SK-N-SH (cell line): ENCODE data around the gene TACO1. TPM values are rescaled to one million over a fixed set of nuclear protein-coding genes. Genes with fewer than 3 reads are reported as not detected.
A peak's percentile ranks its signal among the peaks of the same experiment; 100 is the strongest.

Experiments used
- CTCF ChIA-PET: fragments of 300-600, 350-600 bp; formaldehyde crosslinking; extraction: SDS; loops from one replicate; lab custom pipeline; 2021; lab: Yijun Ruan, JAX
- POLR2A ChIA-PET: fragments of 350-600 bp; sonication (Branson Sonifier 250); formaldehyde crosslinking; extraction: SDS; loops from one replicate; lab custom pipeline; 2020; ENCODE audit warnings: antibody characterized with exemption, inconsistent platforms; lab: Yijun Ruan, JAX
- DNase-seq: peaks from one replicate; pipeline ENCODE4 v3.0.0; 2012
- H2AFZ ChIP-seq: fragments of 200-600 bp; sonication (generic); 2 replicates; pipeline ENCODE4 v1.8.1; 2016; ENCODE audit warnings: antibody characterized with exemption, mild to moderate bottlenecking, low read depth
- H3F3A ChIP-seq: fragments of 200-600 bp; sonication (generic); replicated peaks from 2 replicates; pipeline ENCODE3; 2016; ENCODE audit warnings: antibody characterized with exemption, mild to moderate bottlenecking; ENCODE audit not compliant: insufficient read depth
- H3K27ac ChIP-seq, 2 experiments: fragments of 200-500 bp in 1 of 2; fragments of 200-600 bp in 1 of 2; sonication (Bioruptor generic) in 1 of 2; sonication (generic), shearing (Covaris generic) in 1 of 2; 2 replicates each; pipeline versions ENCODE4 v1.5.1 to v1.6.1; 2014 to 2016; ENCODE audit warnings: low read depth in 2 of 2, inconsistent platforms in 1 of 2, low read length in 1 of 2, mild to moderate bottlenecking in 1 of 2, mixed read lengths in 1 of 2
- H3K27me3 ChIP-seq: fragments of 200-600 bp; sonication (generic), shearing (Covaris generic); 2 replicates; pipeline ENCODE4 v1.6.1; 2016; ENCODE audit warnings: mixed run types; ENCODE audit not compliant: insufficient read depth
- H3K36me3 ChIP-seq, 2 experiments: fragments of 200-500 bp in 1 of 2; fragments of 200-600 bp in 1 of 2; sonication (Bioruptor generic) in 1 of 2; sonication (generic) in 1 of 2; replicated peaks in 1 of 2; 2 replicates each; pipeline versions ENCODE3 to v1.5.1; 2014 to 2016; ENCODE audit warnings: low read length in 1 of 2, mild to moderate bottlenecking in 1 of 2; ENCODE audit not compliant: insufficient read depth in 2 of 2, control insufficient read depth in 1 of 2
- H3K4me1 ChIP-seq, 2 experiments: fragments of 200-500 bp in 1 of 2; fragments of 200-600 bp in 1 of 2; sonication (Bioruptor generic) in 1 of 2; sonication (generic), shearing (Covaris generic) in 1 of 2; 2 replicates each; pipeline versions ENCODE4 v1.5.1 to v1.6.1; 2014 to 2016; ENCODE audit warnings: low read depth in 1 of 2, low read length in 1 of 2, mixed run types in 1 of 2; ENCODE audit not compliant: insufficient read depth in 2 of 2, control insufficient read depth in 1 of 2
- H3K4me2 ChIP-seq: fragments of 200-600 bp; sonication (generic), shearing (Covaris generic); 2 replicates; pipeline ENCODE4 v1.6.1; 2017; ENCODE audit warnings: mixed run types
- H3K4me3 ChIP-seq, 2 experiments: fragments of 200-500 bp in 1 of 2; fragments of 200-600 bp in 1 of 2; sonication (Bioruptor generic) in 1 of 2; sonication (generic), shearing (Covaris generic) in 1 of 2; 2 replicates each; pipeline versions ENCODE4 v1.5.1 to v1.8.1; 2014 to 2016; ENCODE audit warnings: low read depth in 2 of 2, inconsistent platforms in 1 of 2, low read length in 1 of 2, mild to moderate bottlenecking in 1 of 2, mixed read lengths in 1 of 2, moderate library complexity in 1 of 2
- H3K79me2 ChIP-seq: fragments of 200-600 bp; sonication (generic); 2 replicates; pipeline ENCODE4 v1.8.1; 2017; ENCODE audit warnings: mild to moderate bottlenecking; ENCODE audit not compliant: insufficient read depth
- H3K9ac ChIP-seq: fragments of 200-600 bp; sonication (generic); 2 replicates; pipeline ENCODE4 v1.6.1; 2017; ENCODE audit warnings: mixed run types
- H3K9me2 ChIP-seq: fragments of 200-600 bp; sonication (generic); 2 replicates; pipeline ENCODE4 v1.6.1; 2017; ENCODE audit warnings: mixed run types
- H3K9me3 ChIP-seq: fragments of 200-600 bp; sonication (generic); 2 replicates; pipeline ENCODE4 v1.6.1; 2017; ENCODE audit warnings: mixed run types, mild to moderate bottlenecking, moderate library complexity
- H4K20me1 ChIP-seq: fragments of 200-600 bp; sonication (generic); 2 replicates; pipeline ENCODE4 v1.6.1; 2017; ENCODE audit warnings: mild to moderate bottlenecking, mixed run types; ENCODE audit not compliant: insufficient read depth
- ELF1 ChIP-seq: IDR thresholded peaks from 2 replicates; pipeline ENCODE4 v1.4.0; 2012
- EP300 ChIP-seq, 2 experiments: IDR thresholded peaks; 2 replicates each; pipeline versions ENCODE4 v1.4.0 to v1.6.1; 2012; ENCODE audit warnings: borderline replicate concordance in 1 of 2, low read depth in 1 of 2, low read length in 1 of 2
- EZH2phosphoT487 ChIP-seq: fragments of 200-600 bp; sonication (generic); IDR thresholded peaks from 2 replicates; pipeline ENCODE4 v1.6.1; 2017; ENCODE audit warnings: low read depth, mixed run types, mild to moderate bottlenecking, antibody characterized with exemption, moderate library complexity, borderline replicate concordance
- FOXJ3 ChIP-seq: sonication (generic); formaldehyde crosslinking; IDR thresholded peaks from 2 replicates; pipeline ENCODE4 v1.5.1; 2020; ENCODE audit warnings: mild to moderate bottlenecking, missing genetic modification reagents
- FOXM1 ChIP-seq: IDR thresholded peaks from 2 replicates; pipeline ENCODE4 v1.4.0; 2012; ENCODE audit warnings: low read depth, mild to moderate bottlenecking
- JUND ChIP-seq: IDR thresholded peaks from 2 replicates; pipeline ENCODE4 v1.4.0; 2012
- MEF2A ChIP-seq: IDR thresholded peaks from 2 replicates; pipeline ENCODE4 v1.4.0; 2012; ENCODE audit warnings: low read depth, borderline replicate concordance
- MXI1 ChIP-seq: IDR thresholded peaks from 2 replicates; pipeline ENCODE4 v1.6.1; 2012; ENCODE audit warnings: mild to moderate bottlenecking, low read depth, low read length, improper control_type of control experiment
- NFIC ChIP-seq: IDR thresholded peaks from 2 replicates; pipeline ENCODE4 v1.4.0; 2012; ENCODE audit warnings: borderline replicate concordance
- NRF1 ChIP-seq: IDR thresholded peaks from 2 replicates; pipeline ENCODE4 v1.6.1; 2012; ENCODE audit warnings: low read depth, mild to moderate bottlenecking, low read length
- RAD21 ChIP-seq: IDR thresholded peaks from 2 replicates; pipeline ENCODE4 v1.6.1; 2012; ENCODE audit warnings: mild to moderate bottlenecking, low read length
- RCOR1 ChIP-seq: fragments of 150-350 bp; IDR thresholded peaks from 2 replicates; pipeline ENCODE4 v1.6.1; 2017; ENCODE audit warnings: antibody characterized with exemption, low read length
- RFX5 ChIP-seq: IDR thresholded peaks from 2 replicates; pipeline ENCODE4 v1.6.1; 2012; ENCODE audit warnings: mild to moderate bottlenecking, improper control_type of control experiment, low read length
- SMC3 ChIP-seq: IDR thresholded peaks from 2 replicates; pipeline ENCODE4 v1.6.1; 2012; ENCODE audit warnings: low read depth, low read length, improper control_type of control experiment
- TAF1 ChIP-seq: IDR thresholded peaks from 2 replicates; pipeline ENCODE4 v1.6.1; 2012; ENCODE audit warnings: low read depth, mild to moderate bottlenecking, low read length, moderate library complexity, borderline replicate concordance
- TEAD4 ChIP-seq: IDR thresholded peaks from 2 replicates; pipeline ENCODE4 v1.4.0; 2012; ENCODE audit warnings: mild to moderate bottlenecking, borderline replicate concordance; ENCODE audit not compliant: insufficient read depth
- YY1 ChIP-seq: IDR thresholded peaks from 2 replicates; pipeline ENCODE4 v1.4.0; 2012; ENCODE audit warnings: low read depth, mild to moderate bottlenecking
- WGBS: methylation state at CpG from one replicate; pipeline ENCODE4 v1.1.6; 2017; ENCODE audit warnings: low lambda C conversion rate; 5-methylcytosine and 5-hydroxymethylcytosine counted together
- polyA plus RNA-seq, 3 experiments: library from polyadenylated mRNA; depleted of rRNA; stranded (reverse); fragments of >200 nt; gene quantifications; 2 replicates each; pipeline ENCODE4 v1.2.3, GENCODE V29; 2012
- TF ChIP-seq, protein P1 (sequence below): IDR thresholded peaks from 2 replicates; pipeline ENCODE4 v1.4.0; 2012; ENCODE audit warnings: low read depth, borderline replicate concordance
- TF ChIP-seq, protein P2 (sequence below): IDR thresholded peaks from 2 replicates; pipeline ENCODE4 v1.4.0; 2012; ENCODE audit warnings: low read depth, borderline replicate concordance

TACO1 gene
- polyA plus RNA-seq, 1 of the 3 experiments (the other 2 are of a cell fraction) = 37.9 TPM

DNA sequence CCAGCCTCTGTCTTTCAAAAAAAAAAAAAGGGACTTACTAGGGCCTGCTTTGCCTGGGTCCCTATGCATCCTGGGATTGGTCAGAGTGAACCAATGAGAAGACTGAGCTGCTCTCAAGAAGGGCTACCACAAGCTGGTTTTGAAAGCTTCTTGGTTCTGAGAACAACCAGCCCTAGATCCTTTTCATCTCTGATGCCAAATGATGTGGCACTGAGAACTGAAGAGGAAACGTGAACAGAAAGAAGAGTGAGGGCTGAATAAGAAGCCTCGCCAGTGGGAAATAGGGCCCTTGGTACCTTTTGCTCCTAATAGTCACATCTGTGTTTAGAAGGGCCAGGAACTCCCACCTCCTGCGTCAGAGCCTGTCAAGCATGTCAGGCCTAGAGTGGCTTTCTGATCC, 10.7 kb downstream of the TACO1 start:
- no peaks in the 10 kb centered on the region for H3K27me3 ChIP-seq
- TF ChIP-seq RFX5 (no peak), SMC3 (no peak), RAD21 (no peak), ELF1 (no peak), TAF1 (no peak), EP300 (IDR thresholded peaks at IDR 0.05; ENCODE audit: borderline replicate concordance in 1 of 2, low read depth in 1 of 2, low read length in 1 of 2) (no peak), NRF1 (no peak), YY1 (no peak), FOXJ3 (no peak), FOXM1 (no peak)
- TF ChIP-seq, protein P1, sequence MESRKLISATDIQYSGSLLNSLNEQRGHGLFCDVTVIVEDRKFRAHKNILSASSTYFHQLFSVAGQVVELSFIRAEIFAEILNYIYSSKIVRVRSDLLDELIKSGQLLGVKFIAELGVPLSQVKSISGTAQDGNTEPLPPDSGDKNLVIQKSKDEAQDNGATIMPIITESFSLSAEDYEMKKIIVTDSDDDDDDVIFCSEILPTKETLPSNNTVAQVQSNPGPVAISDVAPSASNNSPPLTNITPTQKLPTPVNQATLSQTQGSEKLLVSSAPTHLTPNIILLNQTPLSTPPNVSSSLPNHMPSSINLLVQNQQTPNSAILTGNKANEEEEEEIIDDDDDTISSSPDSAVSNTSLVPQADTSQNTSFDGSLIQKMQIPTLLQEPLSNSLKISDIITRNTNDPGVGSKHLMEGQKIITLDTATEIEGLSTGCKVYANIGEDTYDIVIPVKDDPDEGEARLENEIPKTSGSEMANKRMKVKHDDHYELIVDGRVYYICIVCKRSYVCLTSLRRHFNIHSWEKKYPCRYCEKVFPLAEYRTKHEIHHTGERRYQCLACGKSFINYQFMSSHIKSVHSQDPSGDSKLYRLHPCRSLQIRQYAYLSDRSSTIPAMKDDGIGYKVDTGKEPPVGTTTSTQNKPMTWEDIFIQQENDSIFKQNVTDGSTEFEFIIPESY = no peak
- TF ChIP-seq, all 33 proteins: peak for 0
- WGBS = 95% methylated on average over 3 of the region's 3 CpGs
- no peaks in the 10 kb centered on the region for H3K79me2 ChIP-seq
- no peaks in the 10 kb centered on the region for H4K20me1 ChIP-seq
- ChIA-PET CTCF (interaction anchor here (0.6 to 29.2 kb wide), 86 partner anchors 9 to 1823 kb away, joined by 3 to 827 read pairs (median 5); partner anchors contain the start of genes CYB561, DCAF7, DDX42 and KCNH6), POLR2A (interaction anchor here (0.6 to 2.7 kb wide), 7 partner anchors 10 to 192 kb away, joined by 3 to 20 read pairs (median 10); partner anchors contain the start of gene MAP3K3)
- no peak for DNase-seq
- peak overlapping the region; percentile 6 to 11; a peak in 2 of 4 replicates for H3K27ac ChIP-seq
- H2AFZ ChIP-seq = no peak overlapping the region
- peaks cover 28 to 29% of the 10 kb centered on the region in 2 experiments for H3K36me3 ChIP-seq
- H3K4me1 ChIP-seq = no peaks in the 10 kb centered on the region
- no peaks in the 10 kb centered on the region for H3K9me3 ChIP-seq
- H3F3A ChIP-seq = peaks cover 9% of the 10 kb centered on the region
- no peak overlapping the region for H3K9ac ChIP-seq
- H3K4me3 ChIP-seq = no peak overlapping the region
- H3K4me2 ChIP-seq = no peak overlapping the region
- H3K9me2 ChIP-seq = no peaks in the 10 kb centered on the region

DNA sequence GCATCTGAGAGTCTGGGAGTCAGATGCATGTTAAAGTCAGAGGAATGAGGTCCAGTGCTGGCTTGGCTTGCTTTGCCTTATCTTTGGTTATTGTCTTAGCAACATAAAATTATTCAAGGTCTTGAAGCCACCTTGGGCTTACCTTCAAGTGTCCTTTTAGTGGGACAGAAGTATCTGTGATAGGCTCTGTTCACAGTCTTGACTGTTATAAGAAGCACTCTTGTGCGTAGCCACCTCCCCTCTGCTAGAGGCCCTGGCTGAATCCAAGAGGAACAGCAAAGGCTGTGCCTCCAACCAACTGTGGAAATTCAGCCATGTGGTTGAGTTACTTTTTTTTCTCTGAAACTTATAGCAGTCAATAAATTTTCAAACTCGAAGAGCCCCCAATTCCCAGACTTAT, 13.0 kb downstream of the TACO1 start:
- no peak overlapping the region for H3K4me2 ChIP-seq
- H3K4me1 ChIP-seq = no peaks in the 10 kb centered on the region
- no peaks in the 10 kb centered on the region for H3K79me2 ChIP-seq
- 79% methylated on average over 2 of the region's 2 CpGs for WGBS
- peaks cover 12% of the 10 kb centered on the region for H3F3A ChIP-seq
- H3K27ac ChIP-seq = no peak overlapping the region
- H3K9me3 ChIP-seq = no peaks in the 10 kb centered on the region
- ChIA-PET CTCF (interaction anchor here (1.3 to 29.2 kb wide), 9 partner anchors 12 to 221 kb away, joined by 4 to 827 read pairs (median 31); partner anchors contain the start of genes DDX42, LIMD2, MAP3K3 and TACO1), POLR2A (interaction anchor here (2.3 kb wide), 1 partner anchor 8 kb away, joined by 16 read pairs; the partner anchor contains the start of gene MAP3K3)
- no peak overlapping the region for H3K9ac ChIP-seq
- no peaks in the 10 kb centered on the region for H3K27me3 ChIP-seq
- no peaks in the 10 kb centered on the region for H3K9me2 ChIP-seq
- H3K36me3 ChIP-seq = peaks cover 7 to 12% of the 10 kb centered on the region in 2 experiments
- no peak overlapping the region for H2AFZ ChIP-seq
- H3K4me3 ChIP-seq = no peak overlapping the region
- no peaks in the 10 kb centered on the region for H4K20me1 ChIP-seq
- TF ChIP-seq JUND = no peak
- TF ChIP-seq MXI1 = no peak
- TF ChIP-seq RCOR1 = no peak
- TF ChIP-seq YY1 = no peak
- no peak for TF ChIP-seq NFIC
- TF ChIP-seq EZH2phosphoT487 = no peak
- TF ChIP-seq RFX5 = no peak
- TF ChIP-seq RAD21 = no peak
- TF ChIP-seq MEF2A = no peak
- TF ChIP-seq TEAD4 = no peak
- TF ChIP-seq, protein P2, sequence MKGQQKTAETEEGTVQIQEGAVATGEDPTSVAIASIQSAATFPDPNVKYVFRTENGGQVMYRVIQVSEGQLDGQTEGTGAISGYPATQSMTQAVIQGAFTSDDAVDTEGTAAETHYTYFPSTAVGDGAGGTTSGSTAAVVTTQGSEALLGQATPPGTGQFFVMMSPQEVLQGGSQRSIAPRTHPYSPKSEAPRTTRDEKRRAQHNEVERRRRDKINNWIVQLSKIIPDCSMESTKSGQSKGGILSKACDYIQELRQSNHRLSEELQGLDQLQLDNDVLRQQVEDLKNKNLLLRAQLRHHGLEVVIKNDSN = no peak
- no peak for DNase-seq
